Neural crest cell (in vitro differentiated cells): ENCODE data around the gene PIEZO2. TPM values are rescaled to one million over a fixed set of nuclear protein-coding genes. Genes with fewer than 3 reads are reported as not detected.

Experiments
- DNase-seq: peaks from one replicate; pipeline ENCODE4 v3.0.0; 2021; ENCODE audit warnings: low read depth, mixed read lengths, low spot score
- H3K27ac Mint-ChIP-seq: one replicate; pipeline ENCODE4 v1.8.0; 2021; ENCODE audit warnings: mild to moderate bottlenecking, mixed read lengths; ENCODE audit not compliant: unreplicated experiment
- H3K27me3 Mint-ChIP-seq: 2 replicates; pipeline ENCODE4 v1.8.0; 2021; ENCODE audit warnings: low read depth, mild to moderate bottlenecking, mixed read lengths
- H3K36me3 Mint-ChIP-seq: 2 replicates; pipeline ENCODE4 v1.8.0; 2021; ENCODE audit warnings: low read depth, mild to moderate bottlenecking, mixed read lengths
- H3K4me1 Mint-ChIP-seq: 2 replicates; pipeline ENCODE4 v1.8.0; 2021; ENCODE audit warnings: mixed read lengths
- H3K4me3 Mint-ChIP-seq: one replicate; pipeline ENCODE4 v1.8.0; 2021; ENCODE audit warnings: mild to moderate bottlenecking, mixed read lengths
- H3K9me3 Mint-ChIP-seq: 2 replicates; pipeline ENCODE4 v1.8.0; 2021; ENCODE audit warnings: mixed read lengths
- CTCF ChIP-seq: fragments of 200-600 bp; sonication (generic); conservative IDR thresholded peaks from 2 replicates; pipeline ENCODE4 v1.5.0; 2021; ENCODE audit warnings: antibody characterized with exemption, mild to moderate bottlenecking
- total RNA-seq: library from RNA; stranded (reverse); gene quantifications from 2 replicates; pipeline ENCODE4 v1.2.1, GENCODE V29; 2021

PIEZO2 gene
- total RNA-seq, 1 donor from 2014 or later: 15.5 TPM

DNA sequence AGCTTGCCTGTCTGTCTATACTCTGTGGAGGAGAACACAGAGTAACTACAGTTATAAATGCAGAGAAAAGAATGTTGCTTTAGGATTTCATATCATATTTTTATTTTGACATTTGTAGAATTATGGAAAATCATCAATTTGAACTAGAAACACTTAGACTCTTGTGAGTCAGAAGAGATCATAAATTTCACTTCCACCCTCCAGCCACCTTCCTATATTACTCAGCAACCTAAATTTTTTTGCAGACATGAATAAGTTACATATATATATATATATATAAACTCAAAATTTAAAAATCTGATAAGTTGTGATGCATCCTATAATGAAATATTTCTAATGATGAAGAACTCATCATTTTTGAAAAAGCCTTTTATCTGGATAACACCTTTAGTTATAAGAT lies 172.3 kb downstream of the PIEZO2 start:
- Mint-ChIP-seq H3K4me3 (no peak overlapping the region), H3K9me3 (peaks cover 2% of the 10 kb centered on the region), H3K27ac (no peak overlapping the region), H3K27me3 (no peaks in the 10 kb centered on the region), H3K4me1 (no peaks in the 10 kb centered on the region), H3K36me3 (peaks cover 8% of the 10 kb centered on the region)
- DNase-seq: no peak
- no peak for TF ChIP-seq CTCF

GRCh38 chr18:10973567-10974203 lies 175.7 kb downstream of the PIEZO2 start:
- peaks cover 8% of the 10 kb centered on the region for H3K36me3 Mint-ChIP-seq
- peaks cover 2% of the 10 kb centered on the region for H3K9me3 Mint-ChIP-seq
- H3K4me1 Mint-ChIP-seq: no peaks in the 10 kb centered on the region
- no peak overlapping the region for H3K27ac Mint-ChIP-seq
- no peak overlapping the region for H3K4me3 Mint-ChIP-seq
- no peak for DNase-seq
- no peak for TF ChIP-seq CTCF
- no peaks in the 10 kb centered on the region for H3K27me3 Mint-ChIP-seq

GRCh38 chr18:10971717-10972116 lies 177.7 kb downstream of the PIEZO2 start:
- H3K4me3 Mint-ChIP-seq: no peak overlapping the region
- TF ChIP-seq CTCF: no peak
- H3K27me3 Mint-ChIP-seq: no peaks in the 10 kb centered on the region
- H3K4me1 Mint-ChIP-seq: no peaks in the 10 kb centered on the region
- H3K36me3 Mint-ChIP-seq: peaks cover 7% of the 10 kb centered on the region
- H3K27ac Mint-ChIP-seq: no peak overlapping the region
- no peak for DNase-seq
- peaks cover 9% of the 10 kb centered on the region for H3K9me3 Mint-ChIP-seq

DNA sequence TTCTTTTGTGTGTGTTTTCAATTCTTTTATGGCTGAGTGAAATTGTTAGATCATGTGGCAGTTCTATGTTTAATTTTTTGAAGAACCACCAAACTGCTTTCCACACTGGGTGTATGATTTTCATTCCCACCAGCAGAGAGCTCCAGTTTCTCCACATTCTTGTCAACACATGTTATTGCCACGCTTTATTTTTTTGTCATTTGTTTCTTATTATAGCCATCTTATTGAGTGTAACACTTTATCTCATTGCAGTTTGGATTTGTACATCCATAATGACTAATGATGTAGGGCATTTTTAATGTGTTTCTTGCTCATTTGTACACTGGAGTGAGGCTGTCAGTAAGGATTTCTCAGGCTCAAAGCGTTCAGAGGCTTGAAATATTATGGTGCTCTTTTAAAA lies 184.2 kb downstream of the PIEZO2 start:
- no peaks in the 10 kb centered on the region for H3K4me1 Mint-ChIP-seq
- no peak overlapping the region for H3K4me3 Mint-ChIP-seq
- H3K27ac Mint-ChIP-seq: no peak overlapping the region
- peaks cover 9% of the 10 kb centered on the region for H3K9me3 Mint-ChIP-seq
- H3K36me3 Mint-ChIP-seq: peaks cover 7% of the 10 kb centered on the region
- no peaks in the 10 kb centered on the region for H3K27me3 Mint-ChIP-seq
- no peak for TF ChIP-seq CTCF
- no peak for DNase-seq

- H3K9me3 Mint-ChIP-seq: no peaks in the 10 kb centered on the region
- no peak overlapping the region for H3K4me3 Mint-ChIP-seq
- TF ChIP-seq CTCF: no peak
- no peak overlapping the region for H3K27ac Mint-ChIP-seq
- peaks cover 3% of the 10 kb centered on the region for H3K36me3 Mint-ChIP-seq
- H3K4me1 Mint-ChIP-seq: peaks cover 7% of the 10 kb centered on the region
- no peak for DNase-seq
- no peaks in the 10 kb centered on the region for H3K27me3 Mint-ChIP-seq
Measured at GRCh38 chr18:10953672-10954071, 195.7 kb downstream of the PIEZO2 start.
